Coronary artery (tissue), 2 donors: ENCODE data around the gene RUNX3.

ENCODE experiments used
- DNase-seq: peaks from one replicate; pipeline ENCODE4 v3.0.0-alpha.2; 2017; ENCODE audit warnings: low spot score
- H3K27ac ChIP-seq, 2 donors: fragments of 200-600 bp; sonication (generic); one replicate each; pipeline ENCODE4 v1.5.1; 2016 to 2019
- H3K4me3 ChIP-seq: fragments of 200-600 bp; sonication (generic); 2 replicates; pipeline ENCODE4 v1.5.1; 2016; ENCODE audit warnings: mild to moderate bottlenecking, moderate library complexity
- TF ChIP-seq, protein P1 (sequence below): fragments of 200-600 bp; sonication (generic); IDR thresholded peaks from one replicate; pipeline ENCODE4 v1.5.1; 2019; ENCODE audit warnings: antibody characterized with exemption

RUNX3 gene

DNA sequence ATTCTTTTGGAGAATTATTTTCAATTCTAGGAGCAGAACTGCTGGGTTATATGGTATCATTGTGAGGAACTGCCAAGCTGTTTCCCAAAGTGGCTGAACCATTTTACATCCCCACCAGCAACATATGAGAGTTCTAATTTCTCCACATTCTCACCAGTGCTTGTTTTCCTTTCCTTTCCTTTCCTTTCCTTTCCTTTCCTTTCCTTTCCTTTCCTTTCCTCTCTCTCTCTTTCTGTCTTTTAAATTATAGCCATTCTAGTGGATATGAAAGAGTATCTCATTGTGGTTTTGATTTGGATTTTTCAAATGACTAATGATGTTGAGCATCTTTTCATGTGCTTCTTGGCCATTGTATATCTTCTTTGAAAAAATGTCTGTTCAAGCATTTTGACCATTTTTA is 45.3 kb downstream of the RUNX3 start:
- TF ChIP-seq, protein P1, sequence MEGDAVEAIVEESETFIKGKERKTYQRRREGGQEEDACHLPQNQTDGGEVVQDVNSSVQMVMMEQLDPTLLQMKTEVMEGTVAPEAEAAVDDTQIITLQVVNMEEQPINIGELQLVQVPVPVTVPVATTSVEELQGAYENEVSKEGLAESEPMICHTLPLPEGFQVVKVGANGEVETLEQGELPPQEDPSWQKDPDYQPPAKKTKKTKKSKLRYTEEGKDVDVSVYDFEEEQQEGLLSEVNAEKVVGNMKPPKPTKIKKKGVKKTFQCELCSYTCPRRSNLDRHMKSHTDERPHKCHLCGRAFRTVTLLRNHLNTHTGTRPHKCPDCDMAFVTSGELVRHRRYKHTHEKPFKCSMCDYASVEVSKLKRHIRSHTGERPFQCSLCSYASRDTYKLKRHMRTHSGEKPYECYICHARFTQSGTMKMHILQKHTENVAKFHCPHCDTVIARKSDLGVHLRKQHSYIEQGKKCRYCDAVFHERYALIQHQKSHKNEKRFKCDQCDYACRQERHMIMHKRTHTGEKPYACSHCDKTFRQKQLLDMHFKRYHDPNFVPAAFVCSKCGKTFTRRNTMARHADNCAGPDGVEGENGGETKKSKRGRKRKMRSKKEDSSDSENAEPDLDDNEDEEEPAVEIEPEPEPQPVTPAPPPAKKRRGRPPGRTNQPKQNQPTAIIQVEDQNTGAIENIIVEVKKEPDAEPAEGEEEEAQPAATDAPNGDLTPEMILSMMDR: no peak
- Histone ChIP-seq H3K4me3 (no peak overlapping the region), H3K27ac (no peak overlapping the region)
- DNase-seq: no peak

DNA sequence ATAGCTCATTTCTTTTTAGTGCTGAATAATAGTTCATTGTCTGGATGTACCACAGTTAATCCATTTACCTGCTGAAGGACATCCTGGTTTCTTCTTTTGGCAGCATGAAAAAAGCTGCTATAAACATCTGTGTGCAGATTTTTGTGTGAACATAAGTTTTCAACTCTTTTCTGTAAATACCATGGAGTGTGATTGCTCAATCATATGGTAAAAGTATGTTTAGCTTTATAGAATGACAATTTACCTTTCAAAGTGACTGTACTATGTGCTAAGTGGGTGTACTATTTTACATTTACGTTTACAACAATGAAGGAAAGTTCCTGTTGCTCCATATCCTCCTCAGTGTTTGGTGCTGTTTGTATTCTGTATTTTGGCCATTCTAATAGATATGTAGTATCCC is 49.0 kb downstream of the RUNX3 start:
- TF ChIP-seq, protein P1: no peak
- Histone ChIP-seq H3K4me3 (no peak overlapping the region), H3K27ac (no peak overlapping the region)
- no peak for DNase-seq

DNA sequence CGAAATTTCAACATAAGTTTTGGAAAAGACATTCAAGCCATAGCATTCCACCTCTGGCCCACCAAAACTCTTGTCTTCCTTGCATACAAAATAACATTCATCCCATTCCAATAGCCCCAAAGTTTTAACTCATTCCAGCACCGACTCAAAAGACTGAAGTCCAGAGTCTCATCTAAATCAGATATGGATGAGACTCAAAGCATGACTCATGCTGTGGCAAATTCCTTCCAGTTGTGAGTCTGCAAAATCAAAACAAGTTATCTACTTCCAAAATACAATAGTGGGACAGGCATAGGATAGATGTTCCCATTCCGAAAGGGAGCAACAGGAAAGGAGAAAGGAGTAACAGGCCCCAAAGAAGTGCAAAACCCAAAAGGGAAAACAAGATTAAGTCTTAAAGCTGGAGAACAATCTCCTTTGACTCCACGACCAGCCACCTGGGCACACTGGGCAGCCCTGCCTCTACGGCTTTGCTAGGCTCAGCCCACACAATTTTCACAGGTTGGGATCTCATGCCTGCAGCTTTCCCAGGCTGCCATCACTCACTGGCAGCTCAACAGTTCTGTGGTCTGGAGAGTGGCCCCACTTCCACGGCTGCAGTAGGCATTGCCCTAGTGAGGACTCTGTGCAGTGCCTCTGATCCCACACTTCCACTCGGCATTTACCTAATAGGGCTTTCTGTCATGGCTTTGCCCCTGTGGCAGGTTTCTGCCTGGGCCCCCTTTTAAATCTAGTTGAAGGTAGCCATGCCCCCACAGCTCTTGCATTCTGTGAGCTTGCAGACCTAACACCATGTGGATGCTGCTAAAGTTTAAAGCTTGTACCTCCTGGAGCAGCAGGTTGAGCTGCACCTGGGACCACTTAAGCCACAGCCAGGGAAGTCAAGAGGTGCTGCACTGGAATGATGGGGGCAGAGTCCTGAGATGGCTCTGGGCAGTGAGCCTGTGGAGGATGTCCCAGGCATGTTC is 51.0 kb downstream of the RUNX3 start:
- peak; percentile 50 for DNase-seq
- H3K27ac ChIP-seq: no peak overlapping the region
- no peak overlapping the region for H3K4me3 ChIP-seq
- TF ChIP-seq, protein P1: no peak

DNA sequence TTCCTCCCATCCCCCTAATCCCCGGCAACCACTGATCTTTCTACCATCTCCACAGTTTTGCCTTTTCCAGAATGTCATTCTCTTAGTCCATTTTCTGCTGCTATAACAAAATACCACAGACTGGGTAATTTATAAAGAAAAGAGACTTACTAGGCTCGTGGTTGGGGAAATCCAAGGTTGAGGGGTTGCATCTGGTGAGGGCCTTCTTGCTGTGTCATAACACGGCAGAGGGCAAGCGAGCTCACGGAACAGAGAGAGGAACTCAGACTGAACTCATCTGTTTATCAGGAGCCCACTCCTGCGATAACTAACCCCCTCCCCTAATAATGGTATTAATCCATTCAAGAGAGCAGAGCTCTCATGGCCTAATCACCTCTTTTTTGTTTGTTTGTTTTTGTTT is 52.0 kb downstream of the RUNX3 start:
- Histone ChIP-seq H3K27ac (no peak overlapping the region), H3K4me3 (no peak overlapping the region)
- TF ChIP-seq, protein P1: no peak
- peak; percentile 22 for DNase-seq

DNA sequence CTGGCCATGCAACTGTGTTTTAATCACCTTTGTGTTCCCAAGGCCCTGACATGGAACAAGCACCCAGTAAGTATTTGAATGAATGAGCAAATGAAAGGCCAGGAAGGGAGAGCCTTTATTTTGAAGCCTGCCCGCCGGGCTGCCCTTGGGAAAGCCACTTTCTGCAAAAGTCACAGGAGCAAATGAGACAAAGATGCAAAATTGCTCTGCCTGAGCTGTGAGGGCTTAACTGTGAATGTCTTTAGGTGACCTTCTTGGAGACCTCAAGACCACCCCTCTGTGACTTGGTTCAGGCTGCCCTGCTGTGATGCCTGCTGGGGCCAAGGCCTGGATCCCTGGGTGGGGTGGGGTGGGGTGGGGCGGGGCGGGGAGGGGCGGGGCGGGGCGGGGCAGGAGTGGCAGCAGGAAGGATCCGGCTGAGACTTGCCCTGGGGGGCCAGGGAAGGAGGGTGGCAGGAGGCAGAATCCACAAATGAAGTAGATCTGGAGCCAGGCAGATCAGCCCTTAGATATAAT is 54.0 kb downstream of the RUNX3 start:
- no peak for DNase-seq
- TF ChIP-seq, protein P1: no peak
- H3K4me3 ChIP-seq: no peak overlapping the region
- H3K27ac ChIP-seq: no peak overlapping the region

DNA sequence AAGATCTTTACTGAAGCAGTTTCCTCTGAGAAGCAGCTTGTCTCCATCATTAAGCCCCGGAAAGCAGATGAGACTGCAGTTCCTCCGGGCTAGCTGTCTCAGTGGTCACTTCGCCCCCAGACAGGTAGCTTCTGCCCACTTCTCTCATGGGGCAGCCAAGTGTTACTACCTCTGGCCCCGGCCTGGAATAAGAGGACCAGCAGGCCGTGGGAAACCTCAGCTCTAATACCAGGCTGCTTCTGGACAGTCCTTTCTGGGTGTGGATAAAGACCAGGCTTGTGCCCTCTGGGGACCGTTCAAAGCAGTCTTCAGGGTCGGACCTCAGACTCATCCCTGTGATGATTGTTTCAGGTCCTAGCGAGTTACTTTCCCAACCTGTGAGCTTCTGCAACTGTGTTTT is 54.8 kb downstream of the RUNX3 start:
- no peak for DNase-seq

More for the DNA sequence above, 54.8 kb downstream of the RUNX3 start:
- TF ChIP-seq, protein P1: no peak
- Histone ChIP-seq H3K4me3 (no peak overlapping the region), H3K27ac (no peak overlapping the region)
